ENCODE data around the gene CCM2. TPM values are rescaled to one million over a fixed set of nuclear protein-coding genes. Genes with fewer than 3 reads are reported as not detected.

Gene CCM2
- total and polyA plus RNA-seq, 7 donors, result 28.1 to 54.2 (median 34.1) TPM

DNA sequence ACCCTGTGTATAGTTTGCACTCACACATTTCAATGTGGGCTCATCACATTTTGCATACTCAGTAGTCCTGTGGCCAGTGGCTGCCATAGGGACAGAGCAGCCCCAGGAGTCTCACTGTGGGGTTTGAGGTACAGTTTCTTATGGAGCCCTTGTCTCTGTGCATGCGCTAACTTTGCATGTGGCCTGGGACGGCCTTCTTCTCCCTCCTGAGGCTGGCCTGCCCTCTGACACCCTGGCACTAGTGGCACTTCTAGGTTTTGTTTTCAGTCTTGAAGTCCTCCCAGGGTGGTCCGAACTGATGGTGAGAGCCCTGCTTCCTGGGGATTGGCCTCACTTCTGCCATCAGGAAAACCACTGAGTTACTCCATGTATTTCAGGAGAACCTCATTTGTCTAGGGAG is 67.6 kb downstream of the CCM2 start:
- 95 to 98% methylated on average over 3 of the region's 3 CpGs for WGBS, 2 donors
- TF ChIP-seq POLR2AphosphoS5 (IDR thresholded peaks at IDR 0.05), result no peak
- TF ChIP-seq, protein P1, sequence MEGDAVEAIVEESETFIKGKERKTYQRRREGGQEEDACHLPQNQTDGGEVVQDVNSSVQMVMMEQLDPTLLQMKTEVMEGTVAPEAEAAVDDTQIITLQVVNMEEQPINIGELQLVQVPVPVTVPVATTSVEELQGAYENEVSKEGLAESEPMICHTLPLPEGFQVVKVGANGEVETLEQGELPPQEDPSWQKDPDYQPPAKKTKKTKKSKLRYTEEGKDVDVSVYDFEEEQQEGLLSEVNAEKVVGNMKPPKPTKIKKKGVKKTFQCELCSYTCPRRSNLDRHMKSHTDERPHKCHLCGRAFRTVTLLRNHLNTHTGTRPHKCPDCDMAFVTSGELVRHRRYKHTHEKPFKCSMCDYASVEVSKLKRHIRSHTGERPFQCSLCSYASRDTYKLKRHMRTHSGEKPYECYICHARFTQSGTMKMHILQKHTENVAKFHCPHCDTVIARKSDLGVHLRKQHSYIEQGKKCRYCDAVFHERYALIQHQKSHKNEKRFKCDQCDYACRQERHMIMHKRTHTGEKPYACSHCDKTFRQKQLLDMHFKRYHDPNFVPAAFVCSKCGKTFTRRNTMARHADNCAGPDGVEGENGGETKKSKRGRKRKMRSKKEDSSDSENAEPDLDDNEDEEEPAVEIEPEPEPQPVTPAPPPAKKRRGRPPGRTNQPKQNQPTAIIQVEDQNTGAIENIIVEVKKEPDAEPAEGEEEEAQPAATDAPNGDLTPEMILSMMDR (IDR thresholded peaks at IDR 0.05), result no peak
- no peak for TF ChIP-seq POLR2A (IDR thresholded peaks at IDR 0.05)
- no peak for TF ChIP-seq EP300 (IDR thresholded peaks at IDR 0.05)
- Histone ChIP-seq H3K27ac (no peak overlapping the region), H3K27me3 (no peaks in the 10 kb centered on the region), H3K4me1 (no peaks in the 10 kb centered on the region), H3K4me3 (no peak overlapping the region), H3K9me3 (no peaks in the 10 kb centered on the region), H3K36me3 (peaks cover 7 to 73% (median 36%) of the 10 kb centered on the region in 4 donors)
- intact Hi-C loops (cut with DNase I), result no loop called here
- no peak for DNase-seq

DNA sequence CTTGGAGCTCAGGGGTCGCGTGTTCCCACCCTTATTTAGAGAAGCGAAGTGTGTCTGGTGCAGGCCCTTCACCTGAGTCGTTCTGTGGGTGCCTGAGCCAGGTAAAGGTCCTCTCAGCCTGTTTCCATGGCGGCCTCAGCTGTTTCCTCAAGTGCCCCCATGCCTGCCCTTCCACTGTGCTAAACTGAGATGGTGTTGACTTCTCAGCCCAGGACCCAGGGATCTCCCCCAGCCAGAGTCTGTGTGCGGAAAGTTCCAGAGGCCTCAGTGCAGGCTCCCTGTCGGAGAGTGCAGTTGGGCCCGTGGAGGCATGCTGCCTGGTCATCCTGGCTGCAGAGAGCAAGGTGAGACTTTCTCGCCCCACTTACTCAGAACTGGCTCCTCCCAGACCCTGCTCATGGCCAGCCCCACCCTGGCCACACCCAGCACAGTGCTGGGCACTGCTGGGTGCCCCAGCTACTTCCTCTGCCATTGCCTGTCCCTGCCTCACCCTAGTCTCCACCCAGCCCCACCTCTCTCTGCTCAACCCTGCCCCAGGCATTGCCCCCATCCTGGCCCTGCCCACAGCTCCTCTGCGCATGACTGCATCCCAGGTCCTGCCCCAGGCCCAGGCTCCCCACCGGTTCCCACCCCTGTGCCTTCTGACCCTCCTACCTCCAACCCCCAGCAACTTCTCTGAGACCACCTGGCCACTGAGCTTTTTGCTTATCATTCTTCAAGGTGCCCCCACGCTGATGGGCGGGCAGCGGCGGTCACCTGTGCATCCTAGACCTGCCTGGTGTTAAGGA is 68.4 kb downstream of the CCM2 start:
- Histone ChIP-seq H3K4me1 (no peaks in the 10 kb centered on the region), H3K27me3 (no peaks in the 10 kb centered on the region), H3K9me3 (no peaks in the 10 kb centered on the region), H3K4me3 (no peak overlapping the region), H3K27ac (no peak overlapping the region), H3K36me3 (peaks cover 7 to 81% (median 44%) of the 10 kb centered on the region in 4 donors)
- DNase-seq, result no peak
- no peak for TF ChIP-seq POLR2A (IDR thresholded peaks at IDR 0.05)
- TF ChIP-seq EP300 (IDR thresholded peaks at IDR 0.05), result no peak
- 92 to 95% methylated on average over 15 of the region's 15 CpGs for WGBS, 2 donors
- intact Hi-C loops (cut with DNase I), result no loop called here

DNA sequence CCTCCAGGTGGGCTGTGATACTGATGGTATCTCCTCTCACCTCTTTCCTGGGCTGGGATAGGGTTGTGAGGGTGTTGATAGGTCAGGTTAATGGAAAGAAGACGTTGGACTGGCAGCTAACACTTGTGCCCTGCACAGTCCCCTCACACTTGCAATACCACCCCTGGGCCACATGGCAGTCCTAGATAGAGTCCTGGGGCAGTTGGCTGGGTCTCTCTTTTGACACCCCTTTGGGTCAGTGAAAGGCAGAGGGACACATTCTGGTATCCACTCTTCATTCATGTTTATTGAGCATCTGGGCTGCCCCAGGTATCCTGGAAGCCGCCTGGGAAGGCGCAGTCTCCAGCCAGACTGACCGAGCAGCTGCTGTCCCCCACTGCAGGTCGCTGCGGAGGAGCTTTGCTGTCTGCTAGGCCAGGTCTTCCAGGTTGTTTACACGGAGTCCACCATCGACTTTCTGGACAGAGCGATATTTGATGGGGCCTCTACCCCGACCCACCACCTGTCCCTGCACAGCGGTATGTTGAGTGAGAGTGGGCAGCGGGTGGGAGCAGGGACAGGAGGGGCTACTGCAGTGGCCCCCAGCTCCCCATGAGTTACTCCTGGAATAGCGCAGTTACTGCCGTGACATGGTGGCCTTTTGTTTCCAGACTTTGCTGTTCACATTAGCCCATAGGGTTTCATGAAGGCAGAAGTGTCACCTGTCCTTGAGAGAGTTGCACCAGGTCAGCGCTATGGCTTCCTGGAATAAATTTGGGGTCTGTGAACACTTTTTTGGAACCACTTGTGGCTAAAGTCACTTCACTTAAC is 69.6 kb downstream of the CCM2 start:
- H3K4me1 ChIP-seq, result no peaks in the 10 kb centered on the region
- no peak for DNase-seq
- 93 to 95% methylated on average over 15 of the region's 15 CpGs for WGBS, 2 donors
- H3K36me3 ChIP-seq, result peaks cover 9 to 84% (median 46%) of the 10 kb centered on the region in 4 donors
- no peak overlapping the region for H3K27ac ChIP-seq
- intact Hi-C loops (cut with DNase I), result no loop called here
- H3K9me3 ChIP-seq, result no peaks in the 10 kb centered on the region
- H3K27me3 ChIP-seq, result no peaks in the 10 kb centered on the region
- TF ChIP-seq, protein P1 (IDR thresholded peaks at IDR 0.05), result no peak
- TF ChIP-seq POLR2AphosphoS5 (IDR thresholded peaks at IDR 0.05), result no peak
- no peak for TF ChIP-seq EP300 (IDR thresholded peaks at IDR 0.05)
- no peak for TF ChIP-seq POLR2A (IDR thresholded peaks at IDR 0.05)
- H3K4me3 ChIP-seq, result no peak overlapping the region

DNA sequence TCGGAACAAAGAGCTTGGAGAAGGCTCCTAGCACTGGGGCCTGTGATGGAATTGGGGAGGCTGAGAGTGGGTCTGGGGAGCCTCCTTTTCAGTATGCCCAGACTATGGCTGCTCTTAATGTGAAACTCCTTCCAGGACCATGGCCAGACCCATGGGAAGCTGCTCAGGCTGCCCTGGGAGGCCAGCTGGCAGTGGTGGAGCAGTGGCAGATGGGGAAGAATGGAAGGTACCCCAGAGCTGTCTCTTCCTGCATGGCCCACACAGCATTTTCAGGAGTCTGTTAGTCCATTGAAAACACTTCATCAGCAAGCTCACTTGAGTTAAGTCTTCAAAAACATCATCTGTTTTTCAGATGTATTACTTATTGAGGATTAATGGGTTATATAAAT is 70.2 kb downstream of the CCM2 start:
- Histone ChIP-seq H3K9me3 (no peaks in the 10 kb centered on the region), H3K36me3 (peaks cover 15 to 84% (median 48%) of the 10 kb centered on the region in 4 donors), H3K27ac (no peak overlapping the region), H3K4me1 (no peaks in the 10 kb centered on the region), H3K4me3 (no peak overlapping the region), H3K27me3 (no peaks in the 10 kb centered on the region)
- no peak for DNase-seq
- TF ChIP-seq, protein P1 (IDR thresholded peaks at IDR 0.05), result no peak
- TF ChIP-seq EP300 (IDR thresholded peaks at IDR 0.05), result no peak
- TF ChIP-seq POLR2A (IDR thresholded peaks at IDR 0.05), result no peak
- TF ChIP-seq POLR2AphosphoS5 (IDR thresholded peaks at IDR 0.05), result no peak
- intact Hi-C loops (cut with DNase I), result no loop called here
- WGBS, 2 donors, result 93 to 96% methylated on average over 1 of the region's 1 CpG

DNA sequence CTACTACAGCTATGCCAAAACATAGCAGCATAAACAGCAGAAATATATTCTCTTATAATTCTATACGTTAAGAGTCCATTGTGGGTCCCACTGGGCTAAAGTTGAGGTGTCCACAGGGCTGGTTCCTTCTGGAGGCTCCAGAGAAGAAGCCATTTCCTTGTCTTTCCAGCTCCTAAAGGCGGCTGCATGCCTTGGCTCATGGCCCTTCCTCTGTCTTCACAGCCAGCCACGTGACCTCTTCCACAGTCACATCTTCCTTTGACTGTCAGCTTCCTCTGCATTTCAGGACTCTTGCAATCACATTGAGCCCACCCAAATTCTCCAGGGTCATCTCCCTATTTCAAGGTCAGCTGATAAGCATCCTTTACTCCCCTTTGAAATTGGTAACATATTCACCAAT is 71.5 kb downstream of the CCM2 start:
- Histone ChIP-seq H3K4me1 (no peaks in the 10 kb centered on the region), H3K27ac (no peak overlapping the region), H3K27me3 (no peaks in the 10 kb centered on the region), H3K36me3 (peaks cover 20 to 88% (median 52%) of the 10 kb centered on the region in 4 donors), H3K9me3 (no peaks in the 10 kb centered on the region), H3K4me3 (no peak overlapping the region)
- TF ChIP-seq, protein P1 (IDR thresholded peaks at IDR 0.05), result no peak
- TF ChIP-seq EP300 (IDR thresholded peaks at IDR 0.05) (no peak), POLR2AphosphoS5 (IDR thresholded peaks at IDR 0.05) (no peak), POLR2A (IDR thresholded peaks at IDR 0.05) (no peak)
- WGBS, 2 donors, result 82 to 86% methylated on average over 3 of the region's 3 CpGs
- DNase-seq, result no peak
- intact Hi-C loops (cut with DNase I), result no loop called here
